Measurements from ENCODE around the gene SGMS1.
"Not testable (repeated sequence)": the region's sequence is repeated elsewhere in the genome, so short reads cannot be mapped to it uniquely, and the experiment has no call there.

Gene SGMS1

DNA sequence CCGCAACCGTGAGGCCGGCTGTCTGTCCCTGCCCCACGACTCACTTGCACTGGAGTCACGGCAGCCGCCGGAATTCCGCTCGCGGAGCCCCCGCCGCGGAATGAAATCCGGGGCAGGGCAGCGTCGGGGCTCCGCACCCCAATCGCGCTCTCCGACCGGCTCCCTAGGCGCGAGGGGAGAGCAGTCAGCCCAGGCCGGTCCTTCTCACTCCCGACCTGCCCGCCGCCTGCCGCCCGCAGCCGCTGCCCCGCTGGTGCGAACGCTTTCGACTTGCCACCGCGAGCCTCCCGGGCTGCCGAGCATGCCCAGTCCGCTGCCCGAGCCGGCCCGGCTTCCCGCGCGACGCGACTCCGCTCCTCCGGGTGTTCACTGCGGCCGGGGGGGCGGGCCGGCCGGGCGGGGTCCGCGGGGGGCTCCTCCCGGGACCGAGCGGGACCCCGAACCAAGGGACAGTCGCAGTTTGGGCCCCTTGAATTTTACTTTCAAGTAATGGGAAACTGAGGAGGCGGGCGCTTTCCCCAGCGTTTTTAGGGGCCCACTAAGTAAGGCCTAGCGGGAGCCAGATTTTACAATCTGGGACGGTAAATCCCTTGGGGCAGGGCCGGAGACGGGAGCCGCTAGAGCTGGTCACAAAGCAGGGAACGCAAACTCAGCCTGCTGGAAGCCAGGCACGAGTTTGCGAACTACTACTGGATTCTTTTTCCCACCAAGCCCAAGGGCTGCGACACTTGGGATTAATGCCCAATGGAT lies at the start of gene SGMS1:
TSS of gene SGMS1 (minus strand) at position 294 of the 750 bp plus-strand sequence. CDS start 279,842 bp downstream, outside the sequence.
- DNase-seq, result peak; percentile 87

DNA sequence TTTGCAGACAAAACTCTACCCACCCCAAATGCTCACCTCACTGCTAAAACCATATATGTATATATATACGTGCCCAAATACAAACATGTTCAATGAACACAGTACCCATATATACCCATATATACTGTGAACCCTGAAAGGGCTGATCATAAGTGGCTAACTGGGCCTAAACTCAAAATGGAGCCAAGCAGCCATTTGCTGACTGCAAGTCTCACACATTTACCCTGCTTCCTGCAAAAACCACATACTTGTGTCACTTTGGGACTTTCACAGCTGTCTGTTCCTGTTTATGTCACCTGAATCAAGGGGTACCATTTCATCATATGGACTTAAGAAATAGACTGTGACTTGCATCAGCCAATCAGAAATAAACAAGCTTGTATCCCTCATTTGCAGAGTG lies 48.4 kb upstream of the SGMS1 start:
- not testable (repeated sequence) for DNase-seq

DNA sequence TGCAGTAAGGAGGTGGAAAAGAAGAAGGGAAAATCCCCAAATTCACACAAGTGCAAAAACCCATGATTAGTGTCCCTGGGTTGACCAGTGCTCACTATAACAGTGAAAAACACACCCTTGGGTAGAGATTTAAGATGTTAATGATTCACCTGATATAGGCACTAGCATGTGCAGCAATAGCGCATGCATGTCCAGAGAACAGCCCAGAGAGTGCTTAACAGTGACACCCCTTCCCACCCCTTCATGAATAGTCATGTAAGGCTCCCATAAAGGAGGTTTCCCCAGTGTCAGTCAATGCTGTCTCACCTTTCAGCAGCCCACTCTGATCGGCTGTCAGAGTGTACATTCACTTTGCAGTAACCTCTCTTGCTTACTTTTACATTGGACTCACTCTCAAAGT lies 47.9 kb upstream of the SGMS1 start:
- DNase-seq, result not testable (repeated sequence)

DNA sequence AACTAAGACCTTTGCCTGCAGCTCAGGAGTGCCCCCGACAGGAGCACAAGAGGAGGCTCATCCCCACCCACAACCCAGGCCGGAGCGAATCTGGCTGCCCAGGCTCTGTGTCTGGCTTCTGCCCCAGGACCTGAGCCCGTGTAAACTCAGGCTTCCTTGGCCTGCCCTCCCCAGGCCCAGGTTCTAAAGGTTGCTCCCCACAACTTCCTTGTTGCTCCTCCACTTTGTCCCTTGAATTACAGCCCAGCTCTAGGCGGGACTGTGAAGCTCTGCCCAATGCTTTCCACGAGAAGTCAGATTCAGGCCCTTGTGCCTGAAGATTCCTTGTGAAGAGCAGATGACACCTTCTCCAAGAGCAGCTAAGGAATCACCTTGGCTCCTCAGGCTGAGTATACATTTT lies 46.2 kb upstream of the SGMS1 start:
- not testable (repeated sequence) for DNase-seq

DNA sequence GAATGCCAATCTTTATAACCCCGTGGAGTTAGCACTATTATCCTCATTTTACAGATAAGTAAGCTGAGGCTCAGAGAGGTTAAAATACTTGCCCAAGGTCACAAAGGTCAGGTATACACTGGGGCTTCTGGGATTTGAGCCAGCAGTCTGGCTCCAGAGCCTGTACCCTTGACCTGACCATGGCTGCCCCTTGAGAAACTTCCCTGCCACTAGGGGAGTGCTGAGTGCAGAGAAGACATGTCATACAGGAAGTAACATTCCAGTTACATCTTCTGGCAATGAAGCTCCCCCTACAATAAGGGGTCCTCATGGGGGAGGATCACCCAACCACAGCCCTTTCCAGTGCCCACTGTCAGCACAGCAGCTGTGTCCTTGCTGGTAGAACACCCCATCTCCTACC lies 43.6 kb upstream of the SGMS1 start:
- not testable (repeated sequence) for DNase-seq

DNA sequence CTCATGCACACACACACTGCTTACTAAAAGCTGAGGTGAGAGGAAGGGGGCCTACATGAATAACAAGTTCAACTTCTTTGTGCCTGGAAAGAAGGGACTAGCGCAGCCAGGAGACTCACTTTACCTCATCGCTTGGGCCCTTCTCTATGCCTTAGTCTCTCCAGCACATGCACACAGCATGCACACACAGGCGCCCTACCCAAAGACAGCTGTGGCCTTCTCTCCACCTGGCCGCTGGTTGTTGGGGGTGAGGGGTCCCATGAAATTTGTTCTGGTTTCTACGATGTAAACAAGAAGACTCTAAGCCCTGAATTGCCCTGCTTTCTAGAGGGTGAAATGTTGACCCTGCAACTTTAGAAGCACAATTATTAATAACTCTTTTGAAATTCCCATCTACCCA lies 38.7 kb upstream of the SGMS1 start:
- not testable (repeated sequence) for DNase-seq

DNA sequence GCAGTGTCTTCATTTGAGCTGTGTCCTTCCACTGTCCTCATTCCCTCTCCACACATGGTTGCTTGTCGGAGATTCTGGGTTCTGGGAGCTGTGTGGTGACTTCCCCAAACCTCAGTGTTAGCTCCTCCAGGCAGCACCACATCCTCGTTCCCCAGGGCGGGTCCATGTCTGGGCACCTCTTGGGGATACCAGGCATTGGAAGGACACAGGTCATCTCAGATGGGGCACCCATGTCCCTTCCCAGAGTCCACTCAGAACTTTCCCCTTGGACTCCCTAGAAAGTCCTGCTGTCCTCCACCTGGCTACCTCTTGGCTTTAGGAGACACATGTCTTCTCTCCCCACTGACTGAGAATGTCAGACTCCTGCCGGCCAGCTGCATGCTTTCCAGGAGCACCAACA lies 37.8 kb upstream of the SGMS1 start:
- not testable (repeated sequence) for DNase-seq

DNA sequence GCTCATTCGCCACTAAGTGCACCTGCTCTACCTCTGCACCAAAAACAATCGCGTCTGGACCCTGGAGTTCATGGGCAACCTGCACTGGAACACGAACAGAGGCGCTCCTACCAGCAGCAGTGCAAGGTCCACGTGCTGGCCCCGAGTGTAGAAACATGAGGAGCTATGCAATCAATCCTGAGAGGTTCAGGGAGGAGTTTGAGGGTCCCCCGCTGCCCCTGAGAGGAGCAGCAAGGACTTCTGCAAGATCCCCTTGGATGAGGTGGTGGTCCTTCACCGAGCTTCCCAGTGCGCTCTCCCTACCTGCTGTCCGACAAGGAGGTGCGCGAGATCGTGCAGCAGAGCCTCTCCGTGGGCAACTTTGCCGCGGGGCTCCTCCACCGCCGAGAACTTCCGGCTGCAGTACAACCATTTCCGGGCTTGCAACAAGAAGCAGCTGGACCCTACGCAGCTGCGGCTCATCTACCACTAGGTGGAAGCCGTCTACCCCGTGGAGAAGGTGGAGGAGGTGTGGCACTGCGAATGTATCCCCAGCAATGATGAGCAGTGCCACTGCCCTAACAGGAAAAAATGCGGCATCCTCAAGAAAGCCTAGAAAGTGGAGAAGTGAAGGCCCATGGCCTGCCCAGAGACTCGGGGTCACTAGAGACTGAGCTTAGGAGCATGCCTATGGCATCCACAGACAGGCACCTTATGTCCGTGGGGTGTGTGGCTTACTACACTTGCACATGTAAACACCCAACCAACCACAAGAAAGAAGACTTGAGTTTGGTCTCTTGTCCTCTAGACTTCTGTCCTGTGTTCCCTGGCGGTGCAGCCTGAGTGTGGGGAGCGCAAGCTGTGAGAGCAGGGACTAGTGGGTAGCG lies 36.3 kb upstream of the SGMS1 start:
- DNase-seq, result peak; percentile 24

DNA sequence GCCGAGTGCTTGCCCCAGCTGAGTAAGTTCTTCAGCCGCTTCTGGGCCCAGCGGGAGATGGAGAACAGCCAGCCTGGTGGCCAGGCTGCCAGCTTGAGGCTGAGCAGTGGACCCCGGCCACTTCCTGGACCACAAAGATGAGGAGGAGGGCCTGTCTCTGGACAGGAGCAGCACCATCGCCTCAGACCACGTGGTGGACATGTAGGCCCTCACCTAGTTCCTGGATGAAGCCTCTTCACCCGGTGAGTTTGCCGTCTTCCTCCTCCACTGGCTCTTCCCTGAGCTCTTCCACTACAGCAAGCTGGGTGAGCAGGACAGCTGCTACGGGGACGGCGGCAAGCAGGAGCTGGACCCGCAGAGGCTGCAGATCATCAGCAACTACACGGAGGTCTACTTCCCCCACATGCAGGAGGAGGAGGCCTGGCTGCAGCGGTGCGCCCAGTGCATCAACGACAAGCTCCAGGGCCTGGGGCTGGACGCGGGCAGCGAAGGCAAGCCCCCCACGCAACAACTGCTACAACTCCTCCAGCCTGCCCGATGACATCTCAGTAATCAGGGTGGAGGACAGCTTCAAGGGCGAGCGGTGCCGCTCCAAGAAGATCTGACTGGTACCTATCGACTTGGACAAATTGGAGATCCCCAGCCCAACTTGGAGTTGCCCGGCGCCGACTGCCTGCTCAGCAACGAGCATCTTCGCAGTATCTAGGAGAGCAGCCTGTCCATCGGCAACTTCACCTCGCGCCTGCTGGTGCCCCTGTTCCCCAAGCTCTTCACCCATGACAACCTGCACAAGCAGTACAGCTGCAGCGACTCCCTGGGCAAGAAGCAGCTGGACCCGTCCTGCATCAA lies 35.5 kb upstream of the SGMS1 start:
- DNase-seq, result not testable (repeated sequence)

DNA sequence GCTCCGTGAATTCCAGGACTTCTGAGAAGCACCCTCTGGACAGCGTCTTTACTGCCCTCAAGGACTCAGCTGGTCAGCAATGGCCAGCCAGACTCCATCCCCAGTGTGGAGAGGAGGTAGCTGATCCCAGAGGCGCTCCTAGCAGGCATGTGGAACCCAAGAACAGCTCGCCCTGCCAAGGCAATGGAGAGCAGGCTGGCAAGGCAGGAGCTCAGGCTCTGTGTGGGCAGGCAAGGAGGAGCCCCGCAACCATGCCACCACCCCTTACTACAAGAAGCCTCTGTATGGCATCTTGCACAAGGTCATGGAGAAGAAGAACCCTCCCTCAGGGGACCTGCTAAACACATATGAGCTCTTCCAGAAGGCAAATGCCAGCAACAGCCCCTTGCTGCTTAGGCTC lies 34.4 kb upstream of the SGMS1 start:
- no peak for DNase-seq

DNA sequence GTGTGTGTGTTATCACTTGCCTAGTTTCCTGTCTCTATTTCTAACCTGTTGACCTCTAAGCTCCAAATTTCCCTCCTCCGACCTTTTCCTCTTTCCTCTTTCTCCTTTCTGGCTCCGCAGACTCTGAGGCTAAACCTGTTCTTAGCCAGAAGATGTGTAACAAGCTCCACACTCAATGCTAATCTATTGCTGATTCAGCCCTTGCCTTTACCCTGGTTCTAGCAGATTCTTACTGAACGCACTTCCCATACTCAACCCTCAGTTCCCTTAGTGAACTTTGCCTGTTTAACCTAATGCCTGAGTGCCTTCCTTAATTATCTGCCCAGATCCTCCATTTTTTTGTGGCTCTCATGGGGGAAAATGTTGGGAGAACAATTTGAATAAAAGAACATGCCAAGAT lies 30.0 kb upstream of the SGMS1 start:
- DNase-seq, result no peak

DNA sequence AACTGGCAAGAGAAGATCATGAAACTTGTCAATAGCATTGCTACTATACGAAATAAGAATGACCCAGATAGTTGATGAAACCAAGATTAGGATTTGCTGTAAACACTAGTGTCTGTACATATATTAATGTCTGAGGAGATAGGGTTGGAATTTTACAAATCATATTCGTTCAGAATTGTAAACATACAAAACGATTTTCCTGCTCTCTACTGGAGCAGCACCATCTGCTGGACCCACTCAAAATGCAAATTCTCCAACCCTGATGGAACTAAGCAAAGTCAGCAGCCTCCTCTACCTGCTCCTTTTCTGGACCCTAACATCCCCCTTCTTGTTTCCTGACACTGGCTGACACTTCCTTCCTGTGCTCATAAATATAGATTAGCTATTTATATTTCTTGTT lies 29.4 kb upstream of the SGMS1 start:
- DNase-seq, result no peak

DNA sequence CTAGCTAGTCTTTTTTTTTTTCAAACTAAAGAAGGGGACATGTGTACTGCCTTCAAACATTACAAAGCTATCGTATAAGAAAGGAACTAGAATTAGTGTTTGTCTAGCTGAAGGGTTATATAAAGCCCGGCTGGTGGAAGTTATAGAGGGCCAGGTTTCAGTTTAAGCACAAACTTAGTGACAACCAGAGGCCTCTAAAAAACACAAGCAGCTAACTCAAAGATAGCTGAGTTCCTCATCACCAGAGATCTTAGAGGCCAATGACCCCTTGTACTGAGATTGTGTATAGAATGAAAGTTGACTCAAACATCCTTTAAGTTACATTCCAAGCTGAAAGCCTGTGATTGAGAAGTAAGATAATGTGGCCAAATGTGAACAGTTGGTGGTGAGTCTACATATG lies 28.1 kb upstream of the SGMS1 start:
- DNase-seq, result no peak

DNA sequence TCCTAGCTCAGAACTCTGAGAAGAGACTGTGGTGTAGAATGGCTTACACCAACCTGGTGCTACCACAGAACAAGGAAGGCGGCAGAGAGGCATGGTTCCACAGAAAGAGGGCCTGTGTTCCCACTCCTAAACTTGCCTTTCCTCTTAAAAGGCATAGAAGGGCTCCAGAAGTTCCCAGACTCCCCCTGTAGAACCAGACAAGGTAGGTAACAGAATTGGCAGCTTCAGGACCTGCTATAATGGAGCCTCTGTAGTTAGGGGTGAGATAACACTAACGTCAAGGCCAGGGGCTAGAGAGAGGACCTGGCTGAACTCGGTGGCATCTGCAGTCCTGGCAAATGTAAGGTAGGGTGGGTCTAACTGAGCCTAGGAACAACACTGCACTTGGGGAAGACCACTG lies 26.7 kb upstream of the SGMS1 start:
- no peak for DNase-seq

DNA sequence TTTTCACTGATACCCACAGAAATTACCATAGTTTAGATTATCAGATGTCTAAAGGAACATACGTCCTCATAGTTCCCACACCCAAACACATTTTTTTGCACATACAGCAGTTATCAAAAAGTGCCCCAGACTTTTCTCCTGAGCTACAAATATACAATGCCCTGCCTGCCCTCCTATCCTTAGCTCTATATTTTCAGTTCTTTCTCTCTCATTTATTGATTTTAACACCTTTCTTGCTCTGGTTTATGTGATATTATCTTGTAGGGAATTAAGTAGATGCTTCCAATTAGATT lies 25.1 kb upstream of the SGMS1 start:
- DNase-seq, result no peak

DNA sequence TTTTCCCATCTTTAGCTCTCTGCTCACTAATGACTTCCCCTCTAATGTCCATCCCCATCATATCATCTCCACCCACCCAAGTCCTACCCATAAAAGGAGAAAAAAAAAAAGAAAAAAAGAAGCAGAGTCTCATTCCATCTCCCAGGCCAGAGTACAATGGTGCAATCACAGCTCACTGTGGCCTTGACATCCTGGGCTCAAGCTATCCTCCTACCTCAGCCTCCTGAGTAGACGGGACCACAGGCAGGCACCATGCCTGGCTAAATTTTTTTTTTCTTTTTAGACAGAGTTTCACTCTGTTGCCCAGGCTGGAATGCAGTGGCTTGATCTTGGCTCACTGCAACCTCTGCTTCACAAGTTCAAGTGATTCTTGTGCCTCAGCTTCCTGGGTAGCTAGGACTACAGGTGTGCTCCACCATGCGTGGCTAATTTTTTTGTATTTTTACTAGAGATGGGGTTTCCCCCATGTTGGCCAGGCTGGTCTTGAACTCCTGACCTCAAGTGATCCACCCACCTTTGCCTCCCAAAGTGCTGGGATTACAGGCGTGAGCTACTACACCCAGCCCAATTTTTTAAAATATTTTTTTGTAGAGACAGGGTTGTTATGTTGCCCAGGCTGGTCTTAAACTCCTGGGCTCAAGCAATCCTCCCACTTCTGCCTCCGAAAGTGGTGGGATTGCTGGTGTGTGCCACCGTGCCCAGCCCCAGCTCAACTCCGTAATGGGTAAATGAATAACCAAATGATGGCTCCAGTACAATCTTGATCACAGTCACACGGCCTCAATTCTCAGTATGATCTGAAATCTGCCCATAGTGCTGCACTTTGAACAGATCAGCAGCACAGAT lies 24.6 kb upstream of the SGMS1 start:
- DNase-seq, result no peak

DNA sequence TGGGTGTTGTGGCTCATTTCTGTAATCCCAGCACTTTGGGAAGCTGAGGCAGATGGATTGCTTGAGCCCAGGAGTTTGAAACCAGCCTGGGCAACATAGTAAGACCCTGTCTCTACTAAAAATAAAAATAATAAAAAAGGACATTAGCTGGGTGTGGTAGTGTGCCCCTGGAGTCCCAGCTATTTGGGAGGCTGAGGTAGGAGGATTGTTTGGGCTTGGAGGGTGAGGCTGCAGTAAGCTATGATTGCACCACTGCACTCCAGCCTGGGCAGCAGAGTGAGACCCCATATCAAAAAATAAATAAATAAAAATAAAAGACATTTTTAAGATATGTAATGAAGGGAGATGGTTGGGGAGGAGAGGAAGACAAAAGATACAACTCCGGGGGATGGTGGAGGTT lies 23.6 kb upstream of the SGMS1 start:
- DNase-seq, result not testable (repeated sequence)

DNA sequence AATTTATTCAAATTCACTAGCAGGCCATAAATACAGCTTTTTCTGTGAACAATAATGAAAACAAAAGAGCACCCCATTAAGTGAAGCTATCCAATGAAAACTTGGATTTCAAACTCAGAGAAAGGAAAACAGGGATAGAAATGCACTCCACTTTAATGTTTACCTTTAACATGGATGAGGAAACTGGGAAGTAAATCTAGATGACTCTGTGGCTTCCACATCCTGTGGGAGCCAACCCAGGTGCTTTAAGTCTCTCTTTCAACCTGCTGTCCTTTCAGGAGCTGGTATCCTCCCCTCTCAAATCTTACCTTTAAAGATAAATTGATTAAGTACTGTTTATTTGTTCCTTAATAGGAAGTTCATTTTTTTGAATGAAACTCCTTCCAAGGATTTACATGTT lies 21.5 kb upstream of the SGMS1 start:
- DNase-seq, result no peak

DNA sequence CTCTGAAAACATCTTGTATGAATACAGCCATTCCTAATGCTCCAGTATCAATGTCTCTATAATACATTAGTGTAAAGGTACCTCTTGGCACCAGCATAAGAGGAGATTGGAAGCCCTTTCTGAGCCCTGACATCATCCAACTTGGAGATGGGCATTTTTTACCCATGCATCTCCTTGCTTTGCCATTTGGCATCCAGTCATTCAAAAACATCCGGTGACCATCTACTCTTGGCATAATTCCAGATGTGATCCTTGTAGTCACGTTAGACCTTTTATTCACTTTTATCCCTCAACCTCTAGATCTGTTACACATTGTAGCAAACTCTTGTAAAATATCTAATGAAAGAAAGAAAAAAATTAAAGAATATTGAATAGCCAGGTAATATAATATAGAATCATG lies 17.9 kb upstream of the SGMS1 start:
- DNase-seq, result no peak

DNA sequence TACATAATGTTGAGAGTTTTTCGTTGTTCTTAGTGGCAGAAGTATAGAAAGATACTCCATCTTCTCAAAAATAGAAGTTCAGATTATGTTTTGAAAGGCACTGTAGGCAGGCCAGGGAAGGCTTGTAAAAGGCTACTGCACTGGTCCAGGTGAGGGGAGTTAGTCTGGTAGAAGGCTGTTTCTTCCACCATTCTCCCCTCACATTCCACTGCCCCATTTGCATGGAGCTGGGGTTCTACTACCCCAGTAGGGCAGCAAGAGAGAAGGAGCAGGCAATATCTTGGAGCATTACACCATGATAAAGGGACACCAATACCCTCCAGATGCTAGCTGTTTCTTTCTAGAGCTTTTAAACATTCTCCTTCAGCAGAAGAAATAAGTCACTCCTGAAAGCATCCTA lies 16.5 kb upstream of the SGMS1 start:
- no peak for DNase-seq

DNA sequence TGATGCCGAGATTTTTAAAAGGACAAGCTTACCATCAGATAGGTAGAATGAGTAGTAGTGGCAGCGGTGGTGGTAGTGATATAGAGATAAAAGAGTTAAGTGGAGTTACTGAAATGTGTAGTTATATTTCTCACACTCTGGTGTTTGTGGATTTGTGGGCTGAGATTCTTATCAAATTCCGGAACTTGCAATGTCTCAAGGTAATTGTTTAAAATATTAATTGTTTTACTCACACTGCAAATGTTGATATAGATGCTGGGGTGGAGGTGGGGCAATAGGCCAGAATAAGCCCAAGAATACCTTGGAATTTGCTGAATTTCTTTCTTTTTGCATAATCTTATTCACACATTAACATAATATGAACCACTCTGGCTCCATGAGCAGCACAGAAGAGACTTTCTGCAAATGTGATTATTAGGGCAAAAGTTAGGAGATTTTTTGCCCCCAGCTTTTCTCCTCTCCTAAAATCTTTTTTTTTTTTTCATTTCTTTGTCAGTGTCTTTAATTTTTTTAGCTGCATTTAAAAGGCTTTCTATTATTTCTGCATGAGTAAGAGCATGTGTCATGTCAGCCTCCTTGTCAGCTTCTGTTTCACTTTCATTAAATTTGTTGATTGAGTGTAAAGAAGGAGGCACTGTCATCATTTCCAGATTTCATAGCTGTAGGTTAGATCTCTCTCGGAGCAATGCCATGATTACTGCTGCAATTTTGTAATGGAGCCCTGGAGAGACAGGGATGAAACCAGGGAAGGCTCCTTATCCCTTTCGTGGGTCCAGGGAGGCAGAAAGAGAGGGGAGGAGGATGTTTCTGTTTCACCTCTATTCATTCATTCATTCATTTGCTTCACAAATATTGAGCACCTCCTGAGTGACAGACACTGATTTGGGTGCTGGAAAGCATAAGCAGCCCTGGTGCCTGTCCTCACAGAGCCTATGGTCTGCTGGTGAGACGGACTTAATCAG lies 13.1 kb upstream of the SGMS1 start:
- DNase-seq, result no peak
